Right cardiac atrium (tissue), 5 donors: ENCODE results near the gene FKBP10. TPM values are rescaled to one million over a fixed set of nuclear protein-coding genes. Genes with fewer than 3 reads are reported as not detected.
"Not testable (repeated sequence)": the region's sequence is repeated elsewhere in the genome, so short reads cannot be mapped to it uniquely, and the experiment has no call there.

Experiments
- ATAC-seq, 2 donors: fragments of 200-7000 bp; cut with Tn5 transposase; one replicate each; pipeline versions ENCODE4 v1.8.0 to v1.9.1; 2020; ENCODE audit warnings: moderate library complexity in 2 of 2, mild to moderate bottlenecking in 1 of 2
- DNase-seq, 3 donors: peaks; one replicate each; pipeline ENCODE4 v3.0.0-alpha.2; 2020
- H3K27ac ChIP-seq: one replicate; pipeline ENCODE4 v1.5.1; 2013; ENCODE audit warnings: mild to moderate bottlenecking, low read length, control low read depth, moderate library complexity
- H3K27me3 ChIP-seq: one replicate; pipeline ENCODE4 v1.6.1; 2013; ENCODE audit not compliant: control insufficient read depth, insufficient read depth
- H3K4me1 ChIP-seq: one replicate; pipeline ENCODE4 v1.6.1; 2013; ENCODE audit warnings: low read length; ENCODE audit not compliant: control insufficient read depth, insufficient read depth
- H3K4me3 ChIP-seq: one replicate; pipeline ENCODE4 v1.5.1; 2013; ENCODE audit warnings: low read length, control low read depth
- H3K9me3 ChIP-seq: one replicate; pipeline ENCODE4 v1.6.1; 2013; ENCODE audit warnings: low read length; ENCODE audit not compliant: control insufficient read depth
- WGBS: extraction: QIAGEN DNeasy Blood & Tissue Kit; methylation state at CpG from one replicate; pipeline ENCODE4 v1.1.7; 2013; 5-methylcytosine and 5-hydroxymethylcytosine counted together
- intact Hi-C, 4 donors: fragments of 100-400 bp; cut with DNase I; formaldehyde crosslinking; loops; one replicate each; pipeline versions ENCODE4 v1.11.0 to v1.14.0; 2022 to 2023
- polyA plus RNA-seq: library from polyadenylated mRNA; stranded (reverse); fragments of 200-250 nt; gene quantifications from one replicate; pipeline ENCODE4 v1.2.3, GENCODE V29; 2013
- total RNA-seq, 4 donors: library from RNA; stranded (reverse); fragmentation: NEBNext Ultra II Directional; extraction: Animal tissue kit (Norgen Biotek cat#: 25700); gene quantifications; one replicate each; pipeline ENCODE4 v1.2.1, GENCODE V29; 2021
- donor health status: healthy with polysubstance abuse.
- donor health status: DM: no; HTN: yes; CAD: no.
- donor health status: DM: no; HTN: no; CAD: no.
- donor health status: DM: no; HTN: yes; CAD: no; lungs with severe emphysema.
- donor health status: DM: yes; HTN: yes; CAD: no.

FKBP10 gene
- total and polyA plus RNA-seq, 5 donors, result 24.8 to 42.7 (median 36.7) TPM

DNA sequence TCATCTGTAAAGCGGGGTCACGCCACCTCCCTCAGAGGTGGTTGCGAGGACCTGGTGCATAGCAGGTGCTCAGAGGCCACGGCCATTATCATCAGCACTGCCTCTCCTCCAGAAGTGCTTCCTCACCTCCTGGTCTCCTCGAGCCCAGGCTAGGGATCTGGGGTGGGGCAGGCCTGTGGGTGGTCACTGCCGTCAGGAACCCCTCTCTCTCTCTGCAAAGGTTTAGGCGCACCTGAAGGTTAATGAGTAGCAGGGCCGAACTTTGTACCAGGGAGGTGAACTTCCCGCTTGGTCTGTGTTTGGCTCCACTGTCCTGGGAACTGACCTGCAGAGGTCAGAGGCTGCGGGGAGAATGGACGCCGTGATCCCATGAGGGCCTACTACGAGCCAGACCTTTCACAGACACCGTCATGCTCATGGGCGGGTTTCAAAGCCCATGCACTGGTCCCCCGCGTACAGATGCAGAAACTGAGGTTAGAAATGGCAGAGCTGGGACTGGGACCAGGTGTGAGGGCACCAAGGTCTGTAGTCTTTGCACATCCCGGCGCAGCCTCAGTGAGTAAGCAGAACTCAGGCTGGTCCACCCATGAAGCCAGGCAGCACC lies 40.1 kb upstream of the FKBP10 start:
- H3K9me3 ChIP-seq, result no peaks in the 10 kb centered on the region
- ATAC-seq, result no peak
- DNase-seq, result peak in 1 of 3 donors; percentile 39
- intact Hi-C loops, result no loop called here
- H3K27ac ChIP-seq, result peak overlapping the region; percentile 54
- peaks cover 35% of the 10 kb centered on the region for H3K4me1 ChIP-seq
- H3K4me3 ChIP-seq, result no peak overlapping the region
- 83% methylated on average over 19 of the region's 19 CpGs for WGBS
- H3K27me3 ChIP-seq, result no peaks in the 10 kb centered on the region

- peaks cover 38% of the 10 kb centered on the region for H3K4me1 ChIP-seq
- H3K9me3 ChIP-seq, result no peaks in the 10 kb centered on the region
- no peak overlapping the region for H3K4me3 ChIP-seq
- H3K27me3 ChIP-seq, result no peaks in the 10 kb centered on the region
- intact Hi-C loops, result no loop called here
- peak; percentile 84 to 88 (median 87) for DNase-seq
- 21% methylated on average over 12 of the region's 12 CpGs for whole genome bisulfite sequencing
- peak; percentile 29 to 56 for ATAC-seq
- peak overlapping the region; percentile 54 for H3K27ac ChIP-seq
Measured at GRCh38 chr17:41773190-41773588, 39.6 kb upstream of the FKBP10 start.

DNA sequence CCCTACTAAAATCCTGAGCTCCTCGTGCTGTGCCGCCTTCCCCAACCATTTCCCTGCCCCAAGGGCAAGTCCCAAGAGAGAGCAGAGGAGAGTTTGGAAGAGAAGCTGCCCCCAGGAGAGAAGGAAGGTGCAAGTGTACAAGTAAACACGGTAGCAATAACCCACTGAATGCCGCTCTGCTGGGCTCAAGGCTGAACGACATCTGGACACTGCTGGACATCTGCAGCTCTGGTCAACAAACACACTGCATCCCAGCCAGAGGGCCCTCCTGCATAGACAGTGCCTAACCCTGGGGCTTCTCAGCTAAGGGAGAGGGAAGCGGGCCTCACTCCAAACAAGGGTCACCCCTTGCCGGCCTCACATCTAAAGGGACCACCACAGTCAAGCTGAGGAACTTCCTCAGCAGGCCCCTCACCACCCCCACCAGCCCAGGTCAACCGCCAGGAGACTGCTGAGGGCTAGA lies 39.0 kb upstream of the FKBP10 start:
- WGBS, result 42% methylated on average over 8 of the region's 8 CpGs
- intact Hi-C loops, result no loop called here
- H3K4me1 ChIP-seq, result peaks cover 38% of the 10 kb centered on the region
- DNase-seq, result peak in 1 of 3 donors; percentile 50
- no peak overlapping the region for H3K4me3 ChIP-seq
- peak overlapping the region; percentile 34 for H3K27ac ChIP-seq
- no peaks in the 10 kb centered on the region for H3K27me3 ChIP-seq
- H3K9me3 ChIP-seq, result no peaks in the 10 kb centered on the region
- ATAC-seq, result no peak

GRCh38 chr17:41775394-41776226 lies 37.2 kb upstream of the FKBP10 start:
- intact Hi-C loops, result no loop called here
- peak overlapping the region; percentile 80 for H3K27ac ChIP-seq
- DNase-seq (peak in 1 of 3 donors; percentile 68), ATAC-seq (peak in 1 of 2 donors; percentile 30)
- WGBS, result 45% methylated on average over 12 of the region's 12 CpGs
- no peaks in the 10 kb centered on the region for H3K27me3 ChIP-seq
- H3K9me3 ChIP-seq, result no peaks in the 10 kb centered on the region
- no peak overlapping the region for H3K4me3 ChIP-seq
- H3K4me1 ChIP-seq, result peaks cover 41% of the 10 kb centered on the region

DNA sequence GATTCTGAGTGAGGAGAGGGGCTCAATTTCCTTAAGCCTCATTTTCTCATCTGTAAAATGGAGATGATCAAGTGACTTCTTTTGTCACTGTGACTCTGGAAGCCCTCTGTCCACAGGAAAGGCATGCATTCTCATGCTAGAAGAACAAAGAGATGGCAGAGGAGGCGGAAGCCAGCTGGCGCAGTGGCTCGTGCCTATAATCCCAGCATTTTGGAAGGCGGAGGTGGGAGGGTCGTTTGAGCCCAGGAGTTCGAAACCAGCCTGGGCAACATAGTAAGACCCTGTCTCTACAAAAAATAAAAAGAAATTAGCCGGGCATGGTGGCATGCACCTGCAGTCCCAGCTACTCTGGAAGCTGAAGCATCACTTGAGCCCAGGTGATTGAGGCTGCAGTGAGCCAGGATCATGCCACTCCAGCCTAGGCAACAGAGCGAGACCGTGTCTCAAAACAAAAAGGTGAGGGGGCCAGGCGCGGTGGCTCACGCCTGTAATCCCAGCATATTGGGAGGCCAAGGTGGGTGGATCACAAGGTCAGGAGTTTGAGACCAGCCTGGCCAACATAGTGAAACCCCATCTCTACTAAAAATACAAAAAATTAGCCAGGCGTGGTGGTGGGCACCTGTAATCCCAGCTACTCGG lies 36.4 kb upstream of the FKBP10 start:
- H3K9me3 ChIP-seq, intact Hi-C loops, H3K27me3 ChIP-seq, H3K4me3 ChIP-seq, ATAC-seq: not testable (repeated sequence)
- peak in 1 of 3 donors; percentile 42 for DNase-seq
- WGBS, result 74% methylated on average over 14 of the region's 14 CpGs
- Histone ChIP-seq H3K4me1 (peaks cover 44% of the 10 kb centered on the region), H3K27ac (peak overlapping the region; percentile 80)

DNA sequence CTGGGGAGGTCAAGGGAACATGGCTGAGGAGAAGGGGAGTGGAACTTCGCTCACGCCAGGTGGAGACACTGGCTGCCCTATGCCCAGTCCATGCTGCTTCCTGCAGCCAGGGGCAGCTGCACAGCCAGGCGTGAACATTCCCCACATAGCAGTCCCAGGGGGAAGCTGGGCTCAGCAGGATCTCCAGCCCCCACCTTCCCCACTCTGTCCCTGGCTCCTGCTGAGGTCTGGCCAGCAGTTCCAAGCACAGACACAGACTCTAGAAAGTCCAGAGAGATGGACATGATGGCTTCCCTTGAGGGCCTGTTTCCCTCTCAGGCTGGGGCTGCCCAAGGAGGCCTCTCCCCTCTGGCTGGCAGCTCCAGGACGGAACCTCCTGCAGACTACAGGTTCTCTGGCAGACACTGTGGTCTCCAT lies 35.6 kb upstream of the FKBP10 start:
- peak; percentile 64 to 74 for ATAC-seq
- Histone ChIP-seq H3K27me3 (no peaks in the 10 kb centered on the region), H3K4me1 (peaks cover 52% of the 10 kb centered on the region), H3K9me3 (no peaks in the 10 kb centered on the region), H3K27ac (peak overlapping the region; percentile 79), H3K4me3 (no peak overlapping the region)
- WGBS, result 19% methylated on average over 4 of the region's 4 CpGs
- intact Hi-C loops, result no loop called here
- DNase-seq, result peak; percentile 62 to 88 (median 87)

GRCh38 chr17:41777574-41778188 lies 35.1 kb upstream of the FKBP10 start:
- H3K4me1 ChIP-seq, result peaks cover 56% of the 10 kb centered on the region
- H3K4me3 ChIP-seq, result no peak overlapping the region

DNA sequence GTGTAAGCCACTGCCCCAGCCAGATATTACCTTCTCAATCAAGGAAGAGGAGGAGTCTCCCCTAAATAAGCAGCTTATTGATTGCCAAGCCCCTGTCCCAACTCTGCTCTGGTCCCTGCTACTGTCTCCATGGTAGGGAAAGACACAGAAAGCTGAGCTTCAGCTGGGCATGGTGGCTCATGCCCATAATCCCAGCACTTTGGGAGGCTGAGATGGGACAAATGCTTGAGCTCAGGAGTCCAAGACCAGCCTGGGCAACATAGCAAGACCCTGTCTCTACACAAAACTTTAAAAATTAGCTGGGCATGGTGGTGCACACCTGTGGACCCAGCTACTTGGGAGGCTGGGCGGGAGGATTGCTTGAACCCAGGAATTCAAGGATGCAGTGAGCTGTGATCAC lies 32.9 kb upstream of the FKBP10 start:
- Histone ChIP-seq H3K9me3 (no peaks in the 10 kb centered on the region), H3K27ac (peak overlapping the region; percentile 70), H3K27me3 (no peaks in the 10 kb centered on the region), H3K4me1 (peaks cover 51% of the 10 kb centered on the region), H3K4me3 (no peak overlapping the region)
- no peak for ATAC-seq
- intact Hi-C loops, result no loop called here
- no peak for DNase-seq
- 96% methylated on average over 1 of the region's 1 CpG for WGBS

More at GRCh38 chr17:41777574-41778188, 35.1 kb upstream of the FKBP10 start:
- Histone ChIP-seq H3K9me3 (no peaks in the 10 kb centered on the region), H3K27ac (peak overlapping the region; percentile 79), H3K27me3 (no peaks in the 10 kb centered on the region)
- intact Hi-C loops, result no loop called here
- ATAC-seq (peak; percentile 71 to 79), DNase-seq (peak; percentile 87 to 93 (median 93))
- WGBS, result 10% methylated on average over 12 of the region's 12 CpGs

- H3K27me3 ChIP-seq, result no peaks in the 10 kb centered on the region
- no peaks in the 10 kb centered on the region for H3K9me3 ChIP-seq
- peaks cover 38% of the 10 kb centered on the region for H3K4me1 ChIP-seq
- DNase-seq (peak in 2 of 3 donors; percentile 45 to 68), ATAC-seq (no peak)
- peak overlapping the region; percentile 96 for H3K27ac ChIP-seq
- H3K4me3 ChIP-seq, result no peak overlapping the region
- 41% methylated on average over 13 of the region's 13 CpGs for WGBS
- intact Hi-C loops, result no loop called here
Measured at GRCh38 chr17:41781404-41782110, 31.2 kb upstream of the FKBP10 start.

DNA sequence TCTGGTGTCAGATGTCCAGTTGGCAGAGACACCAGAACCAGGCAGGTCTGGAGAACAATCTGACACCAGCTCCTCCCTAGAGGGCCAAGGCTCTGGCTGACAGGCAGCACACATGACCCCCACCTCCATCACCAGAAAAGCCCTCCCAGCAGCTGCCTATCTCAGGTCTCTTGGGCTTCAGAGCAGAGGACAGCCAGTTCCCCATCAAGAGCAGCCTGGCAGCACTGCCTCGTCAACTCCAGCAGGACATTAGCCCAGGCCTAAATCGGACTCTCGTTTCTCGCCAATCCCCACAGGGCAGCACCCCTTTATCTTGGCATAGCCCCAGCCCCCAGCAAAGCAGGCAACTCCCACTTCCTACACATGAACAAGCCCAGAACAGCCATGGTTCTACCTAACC lies 30.7 kb upstream of the FKBP10 start:
- Histone ChIP-seq H3K27ac (peak overlapping the region; percentile 96), H3K9me3 (no peaks in the 10 kb centered on the region), H3K4me1 (peaks cover 35% of the 10 kb centered on the region), H3K27me3 (no peaks in the 10 kb centered on the region), H3K4me3 (no peak overlapping the region)
- ATAC-seq (peak; percentile 33 to 66), DNase-seq (peak; percentile 84 to 93 (median 90))
- intact Hi-C loops, result no loop called here
- 15% methylated on average over 4 of the region's 4 CpGs for WGBS
